H9 (cell line): ENCODE measurements around the gene SIPA1. TPM values are rescaled to one million over a fixed set of nuclear protein-coding genes. Genes with fewer than 3 reads are reported as not detected.

Experiments
- DNase-seq: peaks from one replicate; pipeline ENCODE4 v3.0.0-alpha.2; 2017
- H2AFZ ChIP-seq: one replicate; pipeline ENCODE4 v1.6.1; 2013; ENCODE audit warnings: mild to moderate bottlenecking, low read length, control low read depth, moderate library complexity
- H2AK5ac ChIP-seq: 2 replicates; pipeline ENCODE4 v1.6.1; 2013; ENCODE audit warnings: low read length, control low read depth, mixed read lengths; ENCODE audit not compliant: insufficient read length
- H2BK120ac ChIP-seq: one replicate; pipeline ENCODE4 v1.6.1; 2013; ENCODE audit warnings: low read depth, mild to moderate bottlenecking, low read length, control low read depth, inconsistent platforms; ENCODE audit not compliant: poor library complexity, severe bottlenecking
- H2BK12ac ChIP-seq: 2 replicates; pipeline ENCODE4 v1.6.1; 2013; ENCODE audit warnings: low read length, control low read depth, mixed read lengths, low read depth; ENCODE audit not compliant: insufficient read length
- H2BK15ac ChIP-seq: 2 replicates; pipeline ENCODE4 v1.6.1; 2013; ENCODE audit warnings: low read depth, low read length, control low read depth
- H2BK20ac ChIP-seq: one replicate; pipeline ENCODE4 v1.6.1; 2013; ENCODE audit warnings: low read depth, mild to moderate bottlenecking, low read length, control low read depth, inconsistent platforms; ENCODE audit not compliant: poor library complexity, severe bottlenecking
- H2BK5ac ChIP-seq: 2 replicates; pipeline ENCODE4 v1.6.1; 2013; ENCODE audit warnings: low read length, control low read depth, mixed read lengths; ENCODE audit not compliant: insufficient read length
- H3K14ac ChIP-seq: 2 replicates; pipeline ENCODE4 v1.6.1; 2013; ENCODE audit warnings: low read length, control low read depth; ENCODE audit not compliant: insufficient read depth
- H3K18ac ChIP-seq: 2 replicates; pipeline ENCODE4 v1.6.1; 2013; ENCODE audit warnings: low read depth, mild to moderate bottlenecking, mixed read lengths, low read length, control low read depth; ENCODE audit not compliant: insufficient read length
- H3K23ac ChIP-seq: 2 replicates; pipeline ENCODE4 v1.6.1; 2013; ENCODE audit warnings: low read length, control low read depth, mixed read lengths, low read depth; ENCODE audit not compliant: insufficient read length
- H3K23me2 ChIP-seq: 2 replicates; pipeline ENCODE4 v1.6.1; 2013; ENCODE audit warnings: low read depth, mild to moderate bottlenecking, mixed read lengths, low read length, control low read depth; ENCODE audit not compliant: insufficient read length, poor library complexity, severe bottlenecking
- H3K27ac ChIP-seq: 2 replicates; pipeline ENCODE4 v1.5.1; 2013; ENCODE audit warnings: low read length, control low read depth, mixed read lengths, low read depth; ENCODE audit not compliant: insufficient read length
- H3K27me3 ChIP-seq: 2 replicates; pipeline ENCODE4 v1.6.1; 2013; ENCODE audit warnings: low read length, control low read depth, inconsistent platforms; ENCODE audit not compliant: insufficient read depth
- H3K4ac ChIP-seq: 2 replicates; pipeline ENCODE4 v1.6.1; 2013; ENCODE audit warnings: low read depth, mild to moderate bottlenecking, control low read depth, inconsistent platforms, low read length, moderate library complexity
- H3K4me1 ChIP-seq: 2 replicates; pipeline ENCODE4 v1.6.1; 2013; ENCODE audit warnings: low read length, control low read depth, inconsistent platforms; ENCODE audit not compliant: insufficient read depth
- H3K4me2 ChIP-seq: 2 replicates; pipeline ENCODE4 v1.6.1; 2013; ENCODE audit warnings: low read length, control low read depth, mixed read lengths; ENCODE audit not compliant: insufficient read length, insufficient read depth
- H3K56ac ChIP-seq: 2 replicates; pipeline ENCODE4 v1.6.1; 2013; ENCODE audit warnings: low read depth, mild to moderate bottlenecking, mixed read lengths, low read length, control low read depth; ENCODE audit not compliant: insufficient read length
- H3K79me1 ChIP-seq: 2 replicates; pipeline ENCODE4 v1.6.1; 2013; ENCODE audit warnings: low read depth, mild to moderate bottlenecking, moderate library complexity, low read length, control low read depth, inconsistent platforms; ENCODE audit not compliant: insufficient read depth, poor library complexity, severe bottlenecking
- H3K79me2 ChIP-seq: 2 replicates; pipeline ENCODE4 v1.6.1; 2013; ENCODE audit warnings: low read length, control low read depth, inconsistent platforms; ENCODE audit not compliant: insufficient read depth
- H3K9ac ChIP-seq: 2 replicates; pipeline ENCODE4 v1.6.1; 2013; ENCODE audit warnings: low read length, control low read depth, mixed read lengths; ENCODE audit not compliant: insufficient read length; ENCODE audit errors: extremely low read depth
- H3K9me3 ChIP-seq: one replicate; pipeline ENCODE4 v1.6.1; 2013; ENCODE audit warnings: low read depth, low read length, inconsistent platforms; ENCODE audit not compliant: control insufficient read depth
- H3T11ph ChIP-seq: one replicate; pipeline ENCODE4 v1.6.1; 2013; ENCODE audit warnings: mild to moderate bottlenecking, low read length, control low read depth, inconsistent platforms
- H4K20me1 ChIP-seq: one replicate; pipeline ENCODE4 v1.6.1; 2013; ENCODE audit not compliant: control insufficient read depth, insufficient read length, insufficient read depth
- H4K5ac ChIP-seq: 2 replicates; pipeline ENCODE4 v1.6.1; 2013; ENCODE audit warnings: low read depth, mild to moderate bottlenecking, mixed read lengths, low read length, control low read depth; ENCODE audit not compliant: insufficient read length
- H4K8ac ChIP-seq: replicated peaks from 2 replicates; pipeline ENCODE4 v1.6.1; 2013; ENCODE audit warnings: low read length, control low read depth, mixed read lengths, low read depth; ENCODE audit not compliant: insufficient read length
- H4K91ac ChIP-seq: 2 replicates; pipeline ENCODE4 v1.6.1; 2013; ENCODE audit warnings: low read depth, mild to moderate bottlenecking, moderate library complexity, mixed read lengths, low read length, control low read depth; ENCODE audit not compliant: insufficient read length
- H3K27ac Mint-ChIP-seq, 3 experiments: 2 replicates in 2 of 3; 3 replicates in 1 of 3; pipeline ENCODE4 v1.8.0; 2020 to 2021; ENCODE audit warnings: mixed read lengths in 3 of 3, mild to moderate bottlenecking in 1 of 3, moderate library complexity in 1 of 3
- H3K27me3 Mint-ChIP-seq: 2 replicates; pipeline ENCODE4 v1.8.0; 2021; ENCODE audit warnings: low read depth, mild to moderate bottlenecking, moderate library complexity, mixed read lengths
- H3K36me3 Mint-ChIP-seq, 3 experiments: 2 replicates in 2 of 3; 3 replicates in 1 of 3; pipeline ENCODE4 v1.8.0; 2020 to 2021; ENCODE audit warnings: low read depth in 3 of 3, mixed read lengths in 3 of 3; ENCODE audit not compliant: insufficient read depth in 1 of 3
- H3K4me1 Mint-ChIP-seq, 2 experiments: 2 replicates each; pipeline ENCODE4 v1.8.0; 2020; ENCODE audit warnings: mixed read lengths in 2 of 2
- H3K4me3 Mint-ChIP-seq, 2 experiments: 2 replicates in 1 of 2; 3 replicates in 1 of 2; pipeline ENCODE4 v1.8.0; 2020 to 2021; ENCODE audit warnings: mild to moderate bottlenecking in 2 of 2, mixed read lengths in 2 of 2, moderate library complexity in 1 of 2
- H3K9me3 Mint-ChIP-seq, 2 experiments: 2 replicates in 1 of 2; 3 replicates in 1 of 2; pipeline ENCODE4 v1.8.0; 2020; ENCODE audit warnings: mild to moderate bottlenecking in 2 of 2, mixed read lengths in 2 of 2, moderate library complexity in 1 of 2
- WGBS: extraction: QIAGEN DNeasy Blood & Tissue Kit; methylation state at CpG from one replicate; pipeline ENCODE4 v1.1.7; 2013; ENCODE audit warnings: missing lambda C conversion rate, low lambda C conversion rate, mixed read lengths; ENCODE audit not compliant: insufficient read length; ENCODE audit errors: extremely low coverage; 5-methylcytosine and 5-hydroxymethylcytosine counted together
- total RNA-seq: library from RNA; stranded (reverse); gene quantifications from 2 replicates; pipeline ENCODE4 v1.2.1, GENCODE V29; 2021
- TF ChIP-seq, protein P1 (sequence below): fragments of 200-600 bp; sonication (generic); conservative IDR thresholded peaks from 3 replicates; pipeline ENCODE4 v1.8.0; 2021; ENCODE audit warnings: antibody characterized with exemption, mild to moderate bottlenecking

The SIPA1 gene
- total RNA-seq, 1 experiment from 2014 or later = 32.0 TPM

DNA sequence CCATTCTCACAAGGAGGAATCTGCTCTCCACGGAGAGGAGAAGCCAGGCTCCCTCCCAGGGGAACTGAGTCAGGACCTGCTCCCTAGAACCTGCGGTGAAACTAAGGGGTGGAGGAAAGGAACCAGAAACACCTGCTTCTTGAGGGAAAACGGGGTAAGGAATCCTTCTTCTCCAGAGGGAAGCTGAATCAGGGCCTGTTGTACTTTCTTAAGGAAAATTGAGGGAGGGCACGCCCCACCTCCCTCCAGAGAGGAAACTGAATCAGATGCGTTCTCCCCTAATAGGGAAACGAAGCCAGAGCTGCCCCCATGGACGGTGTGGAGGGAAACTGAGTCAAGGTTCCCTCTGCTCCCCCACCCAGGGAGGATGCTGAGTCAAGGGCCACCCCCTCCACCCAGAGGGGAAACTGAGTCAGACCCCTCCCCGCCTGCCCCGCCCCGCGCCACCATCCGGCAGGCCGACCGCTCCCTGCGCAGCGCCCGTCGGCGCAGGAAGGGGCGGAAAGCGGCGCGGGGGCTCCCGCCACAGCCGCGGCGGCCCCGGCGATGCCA lies 24.4 kb downstream of the SIPA1 start:
- H3K79me1 ChIP-seq = peaks cover 3% of the 10 kb centered on the region
- no peak for DNase-seq
- no peaks in the 10 kb centered on the region for H3K79me2 ChIP-seq
- no peak overlapping the region for H2BK12ac ChIP-seq
- H3K9ac ChIP-seq = peak overlapping the region; percentile 61
- Mint-ChIP-seq H3K27ac (peak overlapping the region in 2 of 3 experiments; percentile 64 to 80; a peak in 3 of 7 replicates), H3K36me3 (peaks cover 25 to 40% (median 37%) of the 10 kb centered on the region in 3 experiments; a peak in 6 of 7 replicates), H3K4me1 (peaks cover 4 to 6% of the 10 kb centered on the region in 2 experiments), H3K27me3 (no peaks in the 10 kb centered on the region), H3K4me3 (peak overlapping the region; percentile 81 to 89), H3K9me3 (no peaks in the 10 kb centered on the region)
- peak overlapping the region; percentile 88 for H3K4me2 ChIP-seq
- H2BK20ac ChIP-seq = no peak overlapping the region
- H2BK120ac ChIP-seq = no peak overlapping the region
- H3K14ac ChIP-seq = no peak overlapping the region; the same call in 1 of the 2 replicates
- TF ChIP-seq, protein P1, sequence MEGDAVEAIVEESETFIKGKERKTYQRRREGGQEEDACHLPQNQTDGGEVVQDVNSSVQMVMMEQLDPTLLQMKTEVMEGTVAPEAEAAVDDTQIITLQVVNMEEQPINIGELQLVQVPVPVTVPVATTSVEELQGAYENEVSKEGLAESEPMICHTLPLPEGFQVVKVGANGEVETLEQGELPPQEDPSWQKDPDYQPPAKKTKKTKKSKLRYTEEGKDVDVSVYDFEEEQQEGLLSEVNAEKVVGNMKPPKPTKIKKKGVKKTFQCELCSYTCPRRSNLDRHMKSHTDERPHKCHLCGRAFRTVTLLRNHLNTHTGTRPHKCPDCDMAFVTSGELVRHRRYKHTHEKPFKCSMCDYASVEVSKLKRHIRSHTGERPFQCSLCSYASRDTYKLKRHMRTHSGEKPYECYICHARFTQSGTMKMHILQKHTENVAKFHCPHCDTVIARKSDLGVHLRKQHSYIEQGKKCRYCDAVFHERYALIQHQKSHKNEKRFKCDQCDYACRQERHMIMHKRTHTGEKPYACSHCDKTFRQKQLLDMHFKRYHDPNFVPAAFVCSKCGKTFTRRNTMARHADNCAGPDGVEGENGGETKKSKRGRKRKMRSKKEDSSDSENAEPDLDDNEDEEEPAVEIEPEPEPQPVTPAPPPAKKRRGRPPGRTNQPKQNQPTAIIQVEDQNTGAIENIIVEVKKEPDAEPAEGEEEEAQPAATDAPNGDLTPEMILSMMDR = no peak
- H3K18ac ChIP-seq = peak overlapping the region; percentile 27
- no CpG with 5 or more reads among the region's 29 CpGs for WGBS
- no peak overlapping the region for H4K8ac ChIP-seq
- no peaks in the 10 kb centered on the region for H4K20me1 ChIP-seq
- no peak overlapping the region for H4K91ac ChIP-seq
- no peak overlapping the region for H2BK15ac ChIP-seq
- H3K23ac ChIP-seq = no peak overlapping the region
- H3K56ac ChIP-seq = no peak overlapping the region
- no peaks in the 10 kb centered on the region for H3K9me3 ChIP-seq
- no peak overlapping the region for H2AFZ ChIP-seq
- no peak overlapping the region for H3K4ac ChIP-seq
- no peak overlapping the region for H2AK5ac ChIP-seq
- no peak overlapping the region for H3T11ph ChIP-seq
- no peak overlapping the region for H4K5ac ChIP-seq
- H3K4me1 ChIP-seq = no peaks in the 10 kb centered on the region
- no peak overlapping the region for H2BK5ac ChIP-seq
- H3K27me3 ChIP-seq = no peaks in the 10 kb centered on the region
- H3K27ac ChIP-seq = no peak overlapping the region
- H3K23me2 ChIP-seq = peaks cover 13% of the 10 kb centered on the region
